Measurements from ENCODE around the gene ZMYND15.

The ZMYND15 gene

GRCh38 chr17:4744999-4745969 lies 5.7 kb downstream of the ZMYND15 start:
- no peak for DNase-seq (ENCODE audit: low spot score)

- DNase-seq (ENCODE audit: low spot score) = no peak
These were observed 8.2 kb downstream of the ZMYND15 start for GRCh38 chr17:4747847-4748246.

- DNase-seq (ENCODE audit: low spot score) = no peak
These were observed 9.1 kb downstream of the ZMYND15 start for GRCh38 chr17:4748686-4749085.

- no peak for DNase-seq (ENCODE audit: low spot score)
These were observed 11.0 kb downstream of the ZMYND15 start for GRCh38 chr17:4750606-4751005.

GRCh38 chr17:4751932-4752331 lies 12.3 kb downstream of the ZMYND15 start:
- DNase-seq (ENCODE audit: low spot score) = no peak

- DNase-seq (ENCODE audit: low spot score) = no peak
These were observed 13.8 kb downstream of the ZMYND15 start for GRCh38 chr17:4753392-4753791.

- no peak for DNase-seq (ENCODE audit: low spot score)
These were observed 20.2 kb downstream of the ZMYND15 start for GRCh38 chr17:4759776-4760236.

- DNase-seq (ENCODE audit: low spot score) = no peak
These were observed 25.0 kb downstream of the ZMYND15 start for GRCh38 chr17:4764595-4764994.

- DNase-seq (ENCODE audit: low spot score) = no peak
These were observed 26.6 kb downstream of the ZMYND15 start for GRCh38 chr17:4766201-4766600.

- no peak for DNase-seq (ENCODE audit: low spot score)
These were observed 27.1 kb downstream of the ZMYND15 start for GRCh38 chr17:4766723-4767122.

- DNase-seq (ENCODE audit: low spot score) = no peak
These were observed 28.7 kb downstream of the ZMYND15 start for GRCh38 chr17:4768298-4768697.

GRCh38 chr17:4769628-4770027 lies 30.0 kb downstream of the ZMYND15 start:
- peak; percentile 36 for DNase-seq (ENCODE audit: low spot score)

GRCh38 chr17:4771519-4772234 lies 32.0 kb downstream of the ZMYND15 start, which contains the start of gene TM4SF5:
Gene TM4SF5 (plus strand): TSS chr17:4771886. CDS start chr17:4771923, 37 bp downstream.
- peak; percentile 7 for DNase-seq (ENCODE audit: low spot score)

- DNase-seq (ENCODE audit: low spot score) = no peak
These were observed 32.6 kb downstream of the ZMYND15 start for GRCh38 chr17:4772235-4772613.

- DNase-seq (ENCODE audit: low spot score) = peak; percentile 65
These were observed 38.5 kb downstream of the ZMYND15 start for GRCh38 chr17:4777969-4778760.

GRCh38 chr17:4780325-4780955 lies 40.8 kb downstream of the ZMYND15 start:
- no peak for DNase-seq (ENCODE audit: low spot score)

- no peak for DNase-seq (ENCODE audit: low spot score)
These were observed 43.0 kb downstream of the ZMYND15 start for GRCh38 chr17:4782652-4783051.

GRCh38 chr17:4785311-4786105 lies 45.9 kb downstream of the ZMYND15 start:
- no peak for DNase-seq (ENCODE audit: low spot score)

GRCh38 chr17:4786106-4786511 lies 46.5 kb downstream of the ZMYND15 start, which contains the start of gene VMO1:
Gene VMO1 (minus strand): TSS chr17:4786364. CDS start chr17:4786352, 12 bp downstream.
- DNase-seq (ENCODE audit: low spot score) = no peak

- DNase-seq (ENCODE audit: low spot score) = no peak
These were observed 46.9 kb downstream of the ZMYND15 start for GRCh38 chr17:4786516-4786915.

Measured in kidney tubule cell (primary cell).